HCT116 (cell line): ENCODE measurements around the gene RIN3. TPM values are rescaled to one million over a fixed set of nuclear protein-coding genes. Genes with fewer than 3 reads are reported as not detected.

Source experiments
- ATAC-seq: fragments of 200-7000 bp; cut with Tn5 transposase; 2 replicates; pipeline ENCODE4 v1.9.1; 2020; ENCODE audit warnings: mild to moderate bottlenecking, moderate library complexity
- BruUV-seq: library from RNA; stranded (reverse); fragments of 400-500 nt; replicated peaks from 2 replicates; lab custom pipeline; 2021; lab: Mats Ljungman, UMichigan
- CTCF ChIA-PET: fragments of 300-600 bp; sonication (Branson Sonifier 250); formaldehyde crosslinking; loops from one replicate; lab custom pipeline; 2021; ENCODE audit warnings: antibody characterized with exemption; lab: Charles Lee
- POLR2A ChIA-PET: fragments of 300-600, 350-600 bp; sonication (Branson Sonifier 250); formaldehyde crosslinking; loops from one replicate; lab custom pipeline; 2021; ENCODE audit warnings: antibody characterized with exemption; lab: Charles Lee
- RAD21 ChIA-PET, 2 experiments: fragments of 300-600 bp; sonication (Branson Sonifier 250); formaldehyde crosslinking; loops; one replicate each; lab custom pipeline; 2023; ENCODE audit warnings: low total read pairs in 2 of 2; ENCODE audit not compliant: uncharacterized antibody in 2 of 2, unreplicated experiment in 2 of 2, low non-redundant PET in 1 of 2; lab: Charles Lee
- DNase-seq: peaks from one replicate; pipeline ENCODE4 v3.0.0-alpha.2; 2010; ENCODE audit warnings: low read depth, low spot score
- H2AFZ ChIP-seq: fragments of 200-600 bp; shearing (Covaris generic), sonication (generic); 2 replicates; pipeline ENCODE4 v1.6.1; 2017; ENCODE audit warnings: low read depth, mixed run types, mixed read lengths, antibody characterized with exemption, low read length; ENCODE audit not compliant: poor library complexity, severe bottlenecking
- H3K27ac ChIP-seq: 2 replicates; pipeline ENCODE4 v1.5.1; 2012; ENCODE audit warnings: low read depth, low read length
- H3K27me3 ChIP-seq: fragments of 200-600 bp; sonication (generic); 2 replicates; pipeline ENCODE4 v1.6.1; 2016; ENCODE audit warnings: mixed run types, low read length, mixed read lengths; ENCODE audit not compliant: insufficient read depth
- H3K36me3 ChIP-seq, 2 experiments: fragments of 200-500 bp in 1 of 2; fragments of 200-600 bp in 1 of 2; sonication (Bioruptor generic) in 1 of 2; sonication (generic) in 1 of 2; 2 replicates each; pipeline versions ENCODE4 v1.5.1 to v1.6.1; 2014 to 2016; ENCODE audit warnings: low read length in 2 of 2, inconsistent platforms in 1 of 2, mixed read lengths in 1 of 2, mixed run types in 1 of 2; ENCODE audit not compliant: insufficient read depth in 2 of 2, control insufficient read depth in 1 of 2
- H3K4me1 ChIP-seq, 2 experiments: fragments of 200-600 bp in 1 of 2; sonication (generic) in 1 of 2; 2 replicates each; pipeline versions ENCODE4 v1.5.1 to v1.6.1; 2012 to 2017; ENCODE audit warnings: low read length in 2 of 2, inconsistent platforms in 1 of 2, mild to moderate bottlenecking in 1 of 2, mixed read lengths in 1 of 2, mixed run types in 1 of 2, moderate library complexity in 1 of 2; ENCODE audit not compliant: insufficient read depth in 2 of 2, control insufficient read depth in 1 of 2
- H3K4me2 ChIP-seq: fragments of 200-600 bp; sonication (generic); 2 replicates; pipeline ENCODE4 v1.6.1; 2017; ENCODE audit warnings: mixed run types, low read length, mixed read lengths
- H3K4me3 ChIP-seq, 2 experiments: fragments of 200-600 bp in 1 of 2; sonication (generic) in 1 of 2; replicated peaks in 1 of 2; 2 replicates each; pipeline ENCODE4 v1.5.1; 2011 to 2016; ENCODE audit warnings: low read length in 2 of 2, control low read depth in 1 of 2, low read depth in 1 of 2, mild to moderate bottlenecking in 1 of 2, mixed read lengths in 1 of 2, mixed run types in 1 of 2
- H3K79me2 ChIP-seq: fragments of 200-600 bp; sonication (generic); 2 replicates; pipeline ENCODE4 v1.6.1; 2017; ENCODE audit warnings: mild to moderate bottlenecking, mixed run types, low read length, moderate library complexity, mixed read lengths; ENCODE audit not compliant: insufficient read depth
- H3K9ac ChIP-seq: fragments of 200-600 bp; sonication (generic); 2 replicates; pipeline ENCODE4 v1.6.1; 2016; ENCODE audit warnings: low read length, mixed read lengths
- H3K9me2 ChIP-seq: fragments of 200-600 bp; sonication (generic), shearing (Covaris generic); 2 replicates; pipeline ENCODE4 v1.6.1; 2017; ENCODE audit warnings: mixed run types, mild to moderate bottlenecking, moderate library complexity; ENCODE audit not compliant: insufficient read depth
- H3K9me3 ChIP-seq, 2 experiments: fragments of 200-500 bp in 1 of 2; fragments of 200-600 bp in 1 of 2; sonication (Bioruptor generic) in 1 of 2; sonication (generic) in 1 of 2; 2 replicates each; pipeline ENCODE4 v1.6.1; 2014 to 2017; ENCODE audit warnings: low read length in 2 of 2, mixed read lengths in 2 of 2, inconsistent platforms in 1 of 2, low read depth in 1 of 2, mild to moderate bottlenecking in 1 of 2, mixed run types in 1 of 2, moderate library complexity in 1 of 2; ENCODE audit not compliant: control insufficient read depth in 1 of 2, insufficient read depth in 1 of 2
- H4K20me1 ChIP-seq: fragments of 200-600 bp; sonication (generic), shearing (Covaris generic); 2 replicates; pipeline ENCODE4 v1.6.1; 2017; ENCODE audit warnings: mixed run types, mild to moderate bottlenecking, moderate library complexity; ENCODE audit not compliant: insufficient read depth
- CBX3 ChIP-seq: IDR thresholded peaks from 2 replicates; pipeline ENCODE4 v1.6.1; 2012; ENCODE audit warnings: low read depth
- CEBPB ChIP-seq: IDR thresholded peaks from 2 replicates; pipeline ENCODE4 v1.6.1; 2012; ENCODE audit warnings: low read depth
- CTCF ChIP-seq, 3 experiments: fragments of 200-600 bp in 1 of 3; sonication (generic) in 1 of 3; IDR thresholded peaks in 2 of 3; conservative IDR thresholded peaks in 1 of 3; 2 replicates each; pipeline ENCODE4 v1.5.1; 2012 to 2017; ENCODE audit warnings: low read depth in 2 of 3, low read length in 2 of 3, antibody characterized with exemption in 1 of 3, borderline replicate concordance in 1 of 3, control low read depth in 1 of 3, mild to moderate bottlenecking in 1 of 3, mixed read lengths in 1 of 3, mixed run types in 1 of 3, moderate library complexity in 1 of 3; ENCODE audit not compliant: insufficient read depth in 1 of 3
- EGR1 ChIP-seq: IDR thresholded peaks from 2 replicates; pipeline ENCODE4 v1.6.1; 2012; ENCODE audit warnings: low read depth
- ELF1 ChIP-seq: IDR thresholded peaks from 2 replicates; pipeline ENCODE4 v1.6.1; 2012; ENCODE audit warnings: low read depth, borderline replicate concordance
- FOSL1 ChIP-seq: IDR thresholded peaks from 2 replicates; pipeline ENCODE4 v1.6.1; 2012; ENCODE audit warnings: low read depth
- JUND ChIP-seq: IDR thresholded peaks from 2 replicates; pipeline ENCODE4 v1.6.1; 2012
- MAX ChIP-seq: IDR thresholded peaks from 2 replicates; pipeline ENCODE4 v1.6.1; 2012
- POLR2A ChIP-seq: IDR thresholded peaks from 2 replicates; pipeline ENCODE4 v1.7.0; 2011; ENCODE audit warnings: borderline replicate concordance; ENCODE audit not compliant: insufficient read depth, insufficient read length; ENCODE audit errors: extremely low read depth
- POLR2AphosphoS5 ChIP-seq: IDR thresholded peaks from 2 replicates; pipeline ENCODE4 v1.6.1; 2011; ENCODE audit warnings: mild to moderate bottlenecking, low read depth, low read length, moderate library complexity
- RAD21 ChIP-seq: IDR thresholded peaks from 2 replicates; pipeline ENCODE4 v1.6.1; 2012; ENCODE audit warnings: low read depth, mild to moderate bottlenecking
- SIN3A ChIP-seq: IDR thresholded peaks from 2 replicates; pipeline ENCODE4 v1.6.1; 2012; ENCODE audit warnings: low read depth
- SP1 ChIP-seq: IDR thresholded peaks from 2 replicates; pipeline ENCODE4 v1.6.1; 2012; ENCODE audit warnings: low read depth
- SRF ChIP-seq: IDR thresholded peaks from 2 replicates; pipeline ENCODE4 v1.6.1; 2012; ENCODE audit warnings: low read depth
- TCF7L2 ChIP-seq: IDR thresholded peaks from 2 replicates; pipeline ENCODE4 v1.7.0; 2011; ENCODE audit warnings: borderline replicate concordance, inconsistent platforms; ENCODE audit not compliant: insufficient read depth, insufficient read length; ENCODE audit errors: extremely low read depth
- YY1 ChIP-seq: IDR thresholded peaks from 2 replicates; pipeline ENCODE4 v1.6.1; 2011; ENCODE audit warnings: low read length, low read depth, moderate library complexity, mild to moderate bottlenecking; ENCODE audit not compliant: insufficient replicate concordance; ENCODE audit errors: extremely low read depth
- ZNF274 ChIP-seq: fragments of 200-500 bp; sonication (Bioruptor generic); IDR thresholded peaks from 2 replicates; pipeline ENCODE4 v1.6.1; 2014; ENCODE audit warnings: mild to moderate bottlenecking, low read depth, low read length, inconsistent platforms
- intact Hi-C: fragments of 100-400 bp; cut with micrococcal nuclease; formaldehyde crosslinking; loops from 2 replicates; pipeline ENCODE4 v1.10.0; 2022
- total RNA-seq: library from RNA; stranded (reverse); gene quantifications from one replicate; pipeline ENCODE4 v1.2.1, GENCODE V29; 2021; ENCODE audit not compliant: unreplicated experiment
- TF ChIP-seq, protein P1 (sequence below): IDR thresholded peaks from 2 replicates; pipeline ENCODE4 v1.6.1; 2012; ENCODE audit warnings: low read depth
- TF ChIP-seq, protein P2 (sequence below): IDR thresholded peaks from 2 replicates; pipeline ENCODE4 v1.6.1; 2011; ENCODE audit warnings: mild to moderate bottlenecking, low read length, moderate library complexity; ENCODE audit not compliant: insufficient replicate concordance; ENCODE audit errors: extremely low read depth
- TF ChIP-seq, protein P3 (sequence below): IDR thresholded peaks from 2 replicates; pipeline ENCODE4 v1.6.1; 2012

The RIN3 gene
- total RNA-seq, 1 experiment from 2014 or later, result 22.2 TPM

- intact Hi-C loops, result no loop called here
- Histone ChIP-seq H3K4me1 (peaks cover 27 to 59% of the 10 kb centered on the region in 2 experiments), H3K79me2 (no peaks in the 10 kb centered on the region), H3K9ac (no peak overlapping the region), H3K27ac (no peak overlapping the region), H3K4me3 (no peak overlapping the region), H3K9me3 (no peaks in the 10 kb centered on the region), H2AFZ (no peak overlapping the region), H4K20me1 (no peaks in the 10 kb centered on the region), H3K4me2 (no peak overlapping the region; the same call in 1 of the 2 replicates), H3K36me3 (no peaks in the 10 kb centered on the region), H3K27me3 (no peaks in the 10 kb centered on the region), H3K9me2 (no peaks in the 10 kb centered on the region)
- ChIA-PET CTCF (no interaction called here), POLR2A (interaction anchor here (0.6 to 1.3 kb wide), 2 partner anchors 11 to 381 kb away, joined by 3 read pairs; no protein-coding TSS in a partner anchor), RAD21 (no interaction called here)
- ATAC-seq, result no peak
- DNase-seq, result no peak
- BruUV-seq, result no TSS peak
- TF ChIP-seq ZNF274, result no peak
- no peak for TF ChIP-seq YY1
- TF ChIP-seq EGR1, result no peak
- no peak for TF ChIP-seq MAX
- no peak for TF ChIP-seq ELF1
- TF ChIP-seq, protein P1, sequence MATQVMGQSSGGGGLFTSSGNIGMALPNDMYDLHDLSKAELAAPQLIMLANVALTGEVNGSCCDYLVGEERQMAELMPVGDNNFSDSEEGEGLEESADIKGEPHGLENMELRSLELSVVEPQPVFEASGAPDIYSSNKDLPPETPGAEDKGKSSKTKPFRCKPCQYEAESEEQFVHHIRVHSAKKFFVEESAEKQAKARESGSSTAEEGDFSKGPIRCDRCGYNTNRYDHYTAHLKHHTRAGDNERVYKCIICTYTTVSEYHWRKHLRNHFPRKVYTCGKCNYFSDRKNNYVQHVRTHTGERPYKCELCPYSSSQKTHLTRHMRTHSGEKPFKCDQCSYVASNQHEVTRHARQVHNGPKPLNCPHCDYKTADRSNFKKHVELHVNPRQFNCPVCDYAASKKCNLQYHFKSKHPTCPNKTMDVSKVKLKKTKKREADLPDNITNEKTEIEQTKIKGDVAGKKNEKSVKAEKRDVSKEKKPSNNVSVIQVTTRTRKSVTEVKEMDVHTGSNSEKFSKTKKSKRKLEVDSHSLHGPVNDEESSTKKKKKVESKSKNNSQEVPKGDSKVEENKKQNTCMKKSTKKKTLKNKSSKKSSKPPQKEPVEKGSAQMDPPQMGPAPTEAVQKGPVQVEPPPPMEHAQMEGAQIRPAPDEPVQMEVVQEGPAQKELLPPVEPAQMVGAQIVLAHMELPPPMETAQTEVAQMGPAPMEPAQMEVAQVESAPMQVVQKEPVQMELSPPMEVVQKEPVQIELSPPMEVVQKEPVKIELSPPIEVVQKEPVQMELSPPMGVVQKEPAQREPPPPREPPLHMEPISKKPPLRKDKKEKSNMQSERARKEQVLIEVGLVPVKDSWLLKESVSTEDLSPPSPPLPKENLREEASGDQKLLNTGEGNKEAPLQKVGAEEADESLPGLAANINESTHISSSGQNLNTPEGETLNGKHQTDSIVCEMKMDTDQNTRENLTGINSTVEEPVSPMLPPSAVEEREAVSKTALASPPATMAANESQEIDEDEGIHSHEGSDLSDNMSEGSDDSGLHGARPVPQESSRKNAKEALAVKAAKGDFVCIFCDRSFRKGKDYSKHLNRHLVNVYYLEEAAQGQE, result no peak
- TF ChIP-seq SP1, result no peak
- TF ChIP-seq, protein P2, sequence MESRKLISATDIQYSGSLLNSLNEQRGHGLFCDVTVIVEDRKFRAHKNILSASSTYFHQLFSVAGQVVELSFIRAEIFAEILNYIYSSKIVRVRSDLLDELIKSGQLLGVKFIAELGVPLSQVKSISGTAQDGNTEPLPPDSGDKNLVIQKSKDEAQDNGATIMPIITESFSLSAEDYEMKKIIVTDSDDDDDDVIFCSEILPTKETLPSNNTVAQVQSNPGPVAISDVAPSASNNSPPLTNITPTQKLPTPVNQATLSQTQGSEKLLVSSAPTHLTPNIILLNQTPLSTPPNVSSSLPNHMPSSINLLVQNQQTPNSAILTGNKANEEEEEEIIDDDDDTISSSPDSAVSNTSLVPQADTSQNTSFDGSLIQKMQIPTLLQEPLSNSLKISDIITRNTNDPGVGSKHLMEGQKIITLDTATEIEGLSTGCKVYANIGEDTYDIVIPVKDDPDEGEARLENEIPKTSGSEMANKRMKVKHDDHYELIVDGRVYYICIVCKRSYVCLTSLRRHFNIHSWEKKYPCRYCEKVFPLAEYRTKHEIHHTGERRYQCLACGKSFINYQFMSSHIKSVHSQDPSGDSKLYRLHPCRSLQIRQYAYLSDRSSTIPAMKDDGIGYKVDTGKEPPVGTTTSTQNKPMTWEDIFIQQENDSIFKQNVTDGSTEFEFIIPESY, result no peak
- TF ChIP-seq CBX3, result no peak
- TF ChIP-seq POLR2AphosphoS5, result no peak
- no peak for TF ChIP-seq FOSL1
- no peak for TF ChIP-seq SIN3A
- TF ChIP-seq JUND, result no peak
- TF ChIP-seq, protein P3, sequence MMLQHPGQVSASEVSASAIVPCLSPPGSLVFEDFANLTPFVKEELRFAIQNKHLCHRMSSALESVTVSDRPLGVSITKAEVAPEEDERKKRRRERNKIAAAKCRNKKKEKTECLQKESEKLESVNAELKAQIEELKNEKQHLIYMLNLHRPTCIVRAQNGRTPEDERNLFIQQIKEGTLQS, result no peak
- TF ChIP-seq TCF7L2, result no peak
- TF ChIP-seq RAD21, result no peak
- TF ChIP-seq POLR2A, result no peak
- no peak for TF ChIP-seq SRF
- TF ChIP-seq CTCF (IDR thresholded peaks at IDR 0.05 in 2 of 3, conservative IDR thresholded peaks at IDR 0.05 in 1 of 3; ENCODE audit: borderline replicate concordance in 1 of 3, insufficient read depth in 1 of 3, low read depth in 2 of 3, low read length in 2 of 3), result no peak
- no peak for TF ChIP-seq CEBPB
Observed at GRCh38 chr14:92500491-92500941, 13.1 kb upstream of the RIN3 start.
